ENCODE measurements around the gene GPR35.
"Not testable (repeated sequence)": the region's sequence is repeated elsewhere in the genome, so short reads cannot be mapped to it uniquely, and the experiment has no call there.

The GPR35 gene

GRCh38 chr2:240639566-240639965 lies 14.3 kb downstream of the GPR35 start:
- DNase-seq (ENCODE audit: low read depth): no peak

DNA sequence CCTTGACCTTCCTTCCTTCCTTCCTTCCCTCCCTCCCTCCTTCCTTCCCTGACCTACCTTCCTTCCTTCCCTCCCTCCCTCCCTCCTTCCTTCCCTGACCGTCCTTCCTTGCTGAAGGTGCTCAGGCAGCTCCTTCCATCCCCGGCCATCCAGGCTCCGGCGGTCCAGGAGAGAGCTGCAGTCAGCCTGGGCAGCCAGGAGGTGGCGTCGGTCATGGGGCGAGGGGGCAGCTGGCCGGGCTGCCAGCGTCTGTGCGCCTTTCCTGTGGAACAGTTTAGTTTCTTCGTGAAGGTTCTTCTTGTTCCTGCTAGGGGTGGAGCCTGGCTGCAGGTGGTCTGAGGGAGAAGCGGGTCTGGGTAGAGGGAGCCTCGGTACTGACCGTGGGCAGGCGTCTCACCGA lies 15.7 kb downstream of the GPR35 start:
- DNase-seq (ENCODE audit: low read depth): no peak

DNA sequence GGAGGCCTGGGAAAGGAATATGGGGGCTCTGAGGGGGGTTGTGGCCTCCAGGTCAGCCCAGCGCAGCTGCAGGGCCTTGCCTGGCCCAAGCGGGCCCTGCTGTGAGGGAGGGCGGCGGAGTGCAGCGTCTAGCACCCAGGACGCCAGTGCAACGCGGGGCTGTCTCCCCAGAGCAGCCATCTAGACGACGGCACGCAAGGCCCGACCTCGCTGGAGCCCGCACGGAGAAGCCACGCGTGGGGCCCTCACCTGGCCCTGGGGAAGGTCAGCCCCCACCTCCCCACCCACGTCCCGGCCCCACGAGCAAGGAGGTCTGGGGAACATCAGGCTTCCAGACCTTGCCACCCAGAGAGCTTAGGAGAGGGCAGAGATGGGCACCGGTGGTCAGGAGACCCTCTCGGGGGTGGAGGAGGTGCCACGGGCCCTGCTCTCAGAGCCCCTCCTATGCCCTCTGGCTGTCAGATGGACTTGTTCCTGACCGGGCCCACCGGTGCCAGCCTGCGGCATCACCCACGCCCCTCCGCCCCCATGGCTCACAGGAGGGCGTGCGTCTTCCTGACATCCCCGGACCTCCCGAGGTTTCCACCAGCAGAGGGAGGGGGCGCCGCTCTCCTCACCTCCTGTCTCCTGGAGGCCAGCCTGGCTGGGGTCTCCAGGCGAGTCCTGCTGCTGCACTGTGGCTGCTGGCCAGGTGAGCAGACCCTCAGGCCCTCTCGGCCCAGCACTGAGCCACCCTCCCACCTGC lies 17.0 kb downstream of the GPR35 start:
- DNase-seq (ENCODE audit: low read depth): no peak

GRCh38 chr2:240642806-240643092 lies 17.5 kb downstream of the GPR35 start:
- no peak for DNase-seq (ENCODE audit: low read depth)

DNA sequence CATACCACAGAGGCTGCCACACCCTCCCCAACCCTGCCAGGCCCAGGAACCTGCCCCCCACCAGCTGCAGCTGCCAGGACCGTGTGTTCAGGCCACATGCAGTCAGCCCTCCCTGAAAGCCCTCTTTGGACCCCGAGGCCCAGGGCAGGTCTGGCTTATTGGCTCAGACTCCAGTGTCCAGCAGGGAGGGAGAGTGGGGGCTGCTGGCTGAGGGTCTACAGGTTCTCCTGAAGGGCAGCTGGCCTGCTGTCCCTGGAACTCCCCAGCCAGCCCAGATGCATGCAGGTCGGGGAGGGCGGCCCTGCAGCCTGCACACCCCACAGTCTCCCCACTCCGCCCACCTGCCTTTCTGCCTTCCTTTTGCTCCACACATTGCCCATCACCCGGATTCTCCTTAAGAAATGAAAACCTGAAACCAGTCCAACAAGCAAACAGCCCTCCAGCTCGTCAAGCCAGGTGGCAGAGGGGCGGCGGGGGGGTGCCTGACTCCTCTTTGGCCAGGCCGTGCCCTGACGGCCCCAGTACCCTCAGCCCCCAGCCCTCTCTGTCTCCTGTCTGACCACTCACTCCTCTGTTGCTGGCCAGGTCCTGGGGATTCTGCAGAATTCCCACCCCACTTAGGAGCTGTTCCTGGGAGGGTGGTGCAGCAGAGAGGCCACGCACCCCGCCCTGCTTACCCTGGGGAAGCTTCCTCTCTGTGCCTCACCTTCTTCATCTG lies 18.0 kb downstream of the GPR35 start:
- DNase-seq (ENCODE audit: low read depth): no peak

- DNase-seq (ENCODE audit: low read depth): no peak
Observed at GRCh38 chr2:240643811-240644150, 18.5 kb downstream of the GPR35 start.

- DNase-seq (ENCODE audit: low read depth): no peak
Observed at GRCh38 chr2:240644171-240644651, 18.9 kb downstream of the GPR35 start.

DNA sequence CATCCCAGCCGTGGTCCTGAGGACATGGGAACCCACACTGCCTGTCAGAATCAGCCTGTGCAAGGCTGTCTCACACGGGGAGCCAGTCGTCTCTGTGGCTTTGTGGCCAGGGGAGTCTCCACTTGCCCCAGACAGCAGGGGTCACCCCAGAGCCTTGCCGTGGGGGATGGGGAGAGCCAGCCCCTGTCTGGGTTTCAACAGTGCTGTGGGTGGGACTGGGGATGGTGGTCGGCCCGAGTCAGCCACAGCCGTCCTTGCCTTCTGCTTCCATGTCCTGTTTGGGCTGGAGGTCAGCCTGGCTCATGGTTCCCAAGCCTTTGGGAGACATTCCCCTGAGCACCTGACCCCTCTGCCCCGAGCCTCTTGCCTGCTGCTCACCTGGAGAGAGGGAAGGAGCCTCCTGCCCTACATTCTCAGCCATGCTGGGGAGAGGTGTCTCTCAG lies 19.6 kb downstream of the GPR35 start:
- no peak for DNase-seq (ENCODE audit: low read depth)

DNA sequence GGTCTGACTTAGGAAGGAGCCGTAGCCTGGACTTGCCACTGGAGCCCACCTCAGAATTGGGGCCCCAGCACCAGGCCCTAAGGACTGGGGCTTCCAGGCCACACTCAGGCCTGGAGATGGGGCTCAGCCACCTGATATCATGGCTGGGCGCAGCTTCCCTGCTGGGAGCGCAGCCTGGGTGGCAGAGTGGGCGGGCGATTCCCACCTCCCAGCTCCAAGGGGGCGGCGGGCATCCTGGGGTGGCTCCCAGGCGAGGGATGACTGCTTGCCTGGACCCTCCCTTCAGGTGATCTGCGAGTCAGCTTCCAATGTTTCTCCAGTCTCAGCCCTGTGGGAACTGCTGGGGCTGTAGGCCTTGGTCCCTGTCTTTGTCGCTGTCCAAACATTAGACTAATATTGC lies 20.1 kb downstream of the GPR35 start:
- DNase-seq (ENCODE audit: low read depth): no peak

DNA sequence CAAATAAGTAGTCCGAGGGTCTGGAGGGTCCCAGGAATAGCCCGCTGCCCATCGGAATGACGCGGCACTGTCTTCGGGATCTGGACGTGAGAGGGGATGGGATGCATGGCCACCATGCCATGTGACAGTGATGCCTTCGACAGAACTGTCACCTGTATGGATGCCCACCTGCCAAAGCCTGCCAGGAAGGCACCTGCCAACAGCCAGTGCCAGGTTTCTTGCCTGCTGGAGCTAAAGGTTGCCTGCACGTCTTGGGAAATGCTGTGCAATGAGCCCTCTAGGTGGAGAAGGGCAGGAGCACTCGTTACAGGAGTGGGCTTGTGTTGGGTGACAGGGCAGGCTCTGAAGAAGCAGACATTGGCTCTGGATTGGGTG lies 20.5 kb downstream of the GPR35 start:
- no peak for DNase-seq (ENCODE audit: low read depth)

- no peak for DNase-seq (ENCODE audit: low read depth)
Observed at GRCh38 chr2:240646176-240646899, 21.1 kb downstream of the GPR35 start.

DNA sequence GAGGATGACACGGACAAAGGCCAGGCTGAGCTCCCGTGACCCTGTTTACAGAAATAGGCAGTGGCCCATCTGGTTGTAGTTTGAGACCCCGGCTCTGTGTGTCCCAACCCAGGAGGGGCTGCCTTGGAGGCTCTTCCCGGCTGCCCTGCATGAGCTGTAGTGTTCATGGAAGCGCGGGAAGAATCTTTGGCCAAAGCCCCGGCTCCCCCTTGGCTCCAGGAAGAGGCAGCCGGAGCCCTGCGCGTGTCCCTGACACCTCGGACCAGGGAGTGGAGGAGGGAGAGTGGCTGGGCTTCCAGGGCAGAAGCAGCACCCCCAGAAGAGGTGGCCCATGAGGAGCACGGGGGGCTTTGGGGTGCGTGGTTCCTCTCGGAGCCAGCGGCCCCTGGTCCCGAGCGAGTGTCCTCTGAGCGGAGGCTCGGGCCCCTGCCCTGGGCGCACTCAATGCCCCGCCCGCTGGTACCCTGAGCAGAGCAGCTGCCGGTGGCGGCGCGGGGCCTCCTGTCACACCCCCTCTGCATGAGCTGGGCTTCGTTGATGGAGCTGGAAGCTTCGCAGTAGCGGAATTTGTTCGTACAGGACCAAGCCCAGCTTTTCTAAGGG lies 21.7 kb downstream of the GPR35 start:
- DNase-seq (ENCODE audit: low read depth): no peak

DNA sequence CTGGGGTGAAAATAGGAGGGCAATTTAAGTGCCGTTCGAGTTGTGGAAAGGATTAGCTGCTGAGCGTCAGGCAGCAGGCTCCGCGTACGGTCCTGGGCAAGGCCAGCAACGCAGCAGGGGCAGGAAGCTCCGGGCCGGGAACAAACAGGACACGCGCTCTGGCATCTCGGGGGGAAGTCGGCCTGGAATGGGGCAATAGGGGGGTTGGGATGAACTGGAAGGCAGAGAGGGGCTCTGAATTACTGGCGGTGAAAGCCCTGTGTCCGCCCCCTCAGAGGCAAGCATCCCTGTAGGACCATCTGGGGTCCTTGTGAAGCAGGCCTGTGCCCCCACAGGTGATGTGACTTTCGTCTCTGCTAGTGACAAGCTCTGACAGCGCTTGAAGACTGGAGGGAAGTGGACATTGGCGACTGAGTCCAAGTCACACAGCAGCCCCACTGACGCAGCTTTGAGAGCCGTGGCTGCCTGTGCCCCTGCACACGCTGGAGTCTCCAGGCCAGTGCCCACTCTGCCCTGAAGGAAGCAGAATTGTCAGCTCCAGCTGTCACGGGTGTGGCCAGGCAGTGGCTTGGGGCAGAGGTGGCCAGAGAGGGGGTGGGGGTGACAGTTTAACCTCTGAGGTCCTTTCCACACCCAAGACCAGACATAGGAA lies 22.3 kb downstream of the GPR35 start:
- DNase-seq (ENCODE audit: low read depth): no peak

DNA sequence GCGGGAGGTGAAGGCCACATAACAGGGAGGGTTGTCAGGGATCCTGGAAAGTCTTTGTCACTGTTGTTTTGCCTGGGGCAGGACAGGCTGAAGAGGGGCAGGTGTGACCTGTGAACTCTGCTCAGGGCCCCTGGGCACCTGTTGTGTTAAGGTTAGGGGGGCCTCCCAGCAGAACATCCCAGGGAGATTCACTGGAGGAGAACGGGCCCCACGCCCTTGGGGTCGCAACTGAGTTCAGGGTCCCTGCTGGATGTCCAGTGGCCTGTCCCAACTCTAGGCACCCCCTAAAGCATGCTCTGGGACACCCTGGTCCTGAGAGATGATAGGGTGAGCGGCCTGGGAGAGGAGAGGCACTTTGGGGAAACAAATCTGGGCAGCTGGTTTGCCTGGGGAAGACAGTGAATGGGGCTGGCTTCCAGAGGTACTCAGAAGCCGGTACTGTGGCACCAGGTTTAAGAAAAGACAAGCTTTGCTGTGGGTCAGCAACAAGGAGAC lies 22.9 kb downstream of the GPR35 start:
- no peak for DNase-seq (ENCODE audit: low read depth)

GRCh38 chr2:240648650-240649275 lies 23.5 kb downstream of the GPR35 start:
- no peak for DNase-seq (ENCODE audit: low read depth)

DNA sequence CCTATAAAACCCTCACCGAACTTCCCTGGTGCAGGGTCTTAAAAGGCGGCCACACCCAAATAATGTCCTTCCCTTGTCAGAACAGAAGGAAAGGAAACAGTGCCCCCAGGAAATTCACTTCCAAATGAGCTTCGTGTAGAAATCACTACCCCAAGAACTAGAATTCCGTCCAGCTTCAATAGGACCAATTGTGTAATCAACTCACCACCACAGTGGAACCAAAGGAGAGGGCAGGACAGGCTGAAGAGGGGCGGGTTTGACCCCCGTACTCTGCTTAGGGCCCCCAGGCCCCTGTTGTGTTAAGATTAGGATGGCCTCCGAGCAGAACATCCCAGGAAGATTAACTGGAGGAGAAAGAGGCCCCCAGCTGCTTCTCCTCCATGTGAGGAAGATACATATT lies 24.1 kb downstream of the GPR35 start:
- no peak for DNase-seq (ENCODE audit: low read depth)

- DNase-seq (ENCODE audit: low read depth): no peak
Observed at GRCh38 chr2:240650254-240650965, 25.1 kb downstream of the GPR35 start.

DNA sequence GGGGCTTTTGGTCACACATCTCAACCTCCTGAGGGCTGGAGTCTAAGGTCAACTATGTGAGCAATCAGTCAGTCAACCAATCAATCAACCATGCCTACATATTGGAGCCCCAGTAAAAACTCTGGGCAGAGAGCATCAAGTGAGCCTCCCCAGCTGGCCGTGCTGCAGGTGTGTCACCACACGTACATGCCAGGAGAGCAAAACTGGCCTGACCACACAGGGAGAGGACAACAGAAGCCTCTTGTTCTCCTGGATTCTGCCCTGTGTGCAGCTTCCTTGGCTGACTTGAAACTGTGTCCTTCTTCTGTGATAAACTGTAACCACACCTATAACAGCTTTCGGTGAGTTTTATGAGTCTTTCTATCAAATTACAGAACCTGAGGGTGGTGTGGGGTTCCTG lies 25.9 kb downstream of the GPR35 start:
- DNase-seq (ENCODE audit: low read depth): no peak

DNA sequence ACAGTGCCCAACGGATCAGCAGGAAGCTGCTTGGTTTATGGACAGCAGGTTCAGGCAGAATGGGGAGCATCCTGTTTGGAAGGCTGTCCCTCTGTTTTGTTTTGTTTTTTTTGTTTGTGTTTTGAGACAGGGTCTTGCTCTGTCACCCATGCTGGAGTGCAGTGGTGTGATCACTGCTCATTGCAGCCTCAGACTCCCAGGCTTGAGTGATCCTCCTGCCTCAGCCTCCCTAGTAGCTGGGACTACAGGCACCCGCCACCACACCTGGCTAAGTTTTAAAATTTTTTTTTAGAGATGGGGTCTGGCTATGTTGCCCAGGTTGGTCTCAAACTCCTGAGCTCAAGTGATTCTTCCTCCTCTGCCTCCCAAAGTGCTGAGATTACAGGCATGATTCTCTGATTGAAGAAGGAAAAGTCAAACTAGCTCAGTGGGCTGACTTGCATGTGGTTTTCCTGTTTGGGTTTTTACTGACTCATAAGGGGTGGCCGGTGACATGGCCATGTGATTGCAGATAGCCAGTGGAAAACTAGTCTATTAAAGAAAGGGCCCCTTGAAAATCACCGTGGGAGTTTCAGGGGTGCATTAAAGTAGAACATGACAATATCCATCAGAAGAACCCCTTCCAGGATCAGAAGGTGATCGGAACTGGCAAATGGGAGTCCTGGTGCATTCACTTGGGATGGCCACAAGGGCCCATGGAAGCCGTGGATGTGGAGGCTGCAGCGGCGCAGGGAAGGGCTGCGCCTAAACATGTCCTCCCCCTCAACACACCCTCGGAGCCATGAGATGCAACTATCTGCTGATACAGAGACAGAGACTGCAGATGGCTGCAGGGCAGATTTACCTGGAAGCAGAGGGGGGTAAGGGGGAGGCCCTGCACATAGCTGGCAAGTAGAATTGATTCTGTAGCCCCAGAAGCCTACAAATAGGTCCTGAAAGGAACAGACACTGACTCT lies 30.9 kb downstream of the GPR35 start:
- no peak for DNase-seq (ENCODE audit: low read depth)

DNA sequence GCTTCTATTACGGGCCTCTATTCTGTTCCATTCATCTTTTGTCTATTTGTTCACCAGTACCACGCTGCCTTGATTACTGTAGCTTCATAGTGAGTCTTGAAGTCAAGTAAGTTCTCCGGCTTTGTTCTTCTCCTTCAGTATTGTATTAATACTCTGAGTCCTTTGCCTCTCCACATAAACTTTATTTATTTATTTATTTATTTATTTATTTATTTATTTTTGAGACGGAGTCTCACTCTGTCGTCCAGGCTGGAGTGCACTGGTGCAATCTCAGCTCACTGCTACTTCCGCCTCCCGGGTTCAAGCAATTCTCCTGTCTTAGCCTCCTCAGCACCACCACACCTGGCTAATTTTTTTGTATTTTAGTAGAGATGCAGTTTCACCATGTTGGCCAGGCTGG lies 34.6 kb downstream of the GPR35 start:
- not testable (repeated sequence) for DNase-seq (ENCODE audit: low read depth)

Data from stimulated activated CD8-positive, alpha-beta memory T cell treated with anti-CD3 and anti-CD28 coated beads, Interleukin-15, amount 100 ng/mL, for 1 hour (primary cell).